Gastroesophageal sphincter (tissue), 3 donors: Measurements from ENCODE around the gene GPR35.

Experiments
- CTCF ChIP-seq, 4 experiments: fragments of 200-600 bp in 2 of 4; fragments of 450-650 bp in 2 of 4; sonication (generic) in 1 of 4; IDR thresholded peaks; one replicate each; pipeline ENCODE4 v1.5.1; 2017 to 2019; ENCODE audit warnings: antibody characterized with exemption in 4 of 4, mild to moderate bottlenecking in 2 of 4, moderate library complexity in 2 of 4
- EP300 ChIP-seq: sonication (generic); formaldehyde crosslinking; IDR thresholded peaks from one replicate; pipeline ENCODE4 v1.6.1; 2017; ENCODE audit warnings: antibody characterized with exemption, mild to moderate bottlenecking
- POLR2A ChIP-seq, 2 donors: fragments of 450-650 bp; IDR thresholded peaks; one replicate each; pipeline ENCODE4 v1.6.1; 2017; ENCODE audit warnings: antibody characterized with exemption in 2 of 2, mild to moderate bottlenecking in 2 of 2, moderate library complexity in 1 of 2
- POLR2AphosphoS5 ChIP-seq: sonication (generic); formaldehyde crosslinking; IDR thresholded peaks from one replicate; pipeline ENCODE4 v1.6.1; 2017; ENCODE audit warnings: antibody characterized with exemption

GRCh38 chr2:240662681-240663080, 37.4 kb downstream of the GPR35 start:
- TF ChIP-seq CTCF (IDR thresholded peaks at IDR 0.05) (no peak), POLR2AphosphoS5 (no peak), POLR2A (IDR thresholded peaks at IDR 0.05) (no peak), EP300 (no peak)
